NCI-H2029 (cell line): ENCODE data around the gene TNFAIP1.

Source experiments
- DNase-seq: peaks from one replicate; lab custom pipeline; 2025; lab: John Stamatoyannopoulos, UW

The TNFAIP1 gene

DNA sequence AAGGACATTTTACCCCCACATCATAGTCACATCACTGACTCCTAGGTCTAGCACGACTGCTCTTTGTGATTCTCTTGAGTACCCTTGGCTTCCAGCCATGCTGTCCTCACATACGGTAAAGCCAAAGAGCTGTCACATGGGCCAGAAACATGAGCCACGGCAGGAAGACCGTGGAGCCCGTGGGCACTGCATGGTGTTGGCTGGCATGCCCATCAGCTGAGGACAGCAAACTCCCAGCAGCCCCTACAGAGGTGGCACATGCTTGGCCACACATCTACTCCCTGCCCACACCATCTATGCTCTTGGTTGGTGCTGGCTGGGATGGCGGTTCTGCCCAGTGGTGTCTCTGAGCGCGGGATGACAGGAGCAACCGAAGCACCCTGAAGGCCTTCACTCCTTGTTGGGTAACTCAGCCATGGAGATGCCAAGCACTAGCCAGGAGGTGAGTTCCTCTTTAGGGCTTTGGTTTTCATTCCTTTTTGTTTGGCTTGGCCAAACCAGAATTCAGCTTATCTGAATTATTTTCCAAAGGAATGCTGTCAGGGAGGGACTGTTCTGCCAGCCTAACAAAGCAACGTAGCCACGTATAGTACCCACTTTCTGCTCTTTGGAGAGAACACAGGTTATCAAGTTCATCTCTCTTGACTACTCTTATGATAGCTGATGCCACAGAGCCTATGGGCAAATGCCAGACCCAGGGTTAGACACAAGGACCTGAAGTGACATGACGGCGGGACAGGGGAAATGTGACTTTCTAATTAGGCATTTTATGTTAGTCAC, 10.0 kb downstream of the TNFAIP1 start:
- DNase-seq, result peak; percentile 86

DNA sequence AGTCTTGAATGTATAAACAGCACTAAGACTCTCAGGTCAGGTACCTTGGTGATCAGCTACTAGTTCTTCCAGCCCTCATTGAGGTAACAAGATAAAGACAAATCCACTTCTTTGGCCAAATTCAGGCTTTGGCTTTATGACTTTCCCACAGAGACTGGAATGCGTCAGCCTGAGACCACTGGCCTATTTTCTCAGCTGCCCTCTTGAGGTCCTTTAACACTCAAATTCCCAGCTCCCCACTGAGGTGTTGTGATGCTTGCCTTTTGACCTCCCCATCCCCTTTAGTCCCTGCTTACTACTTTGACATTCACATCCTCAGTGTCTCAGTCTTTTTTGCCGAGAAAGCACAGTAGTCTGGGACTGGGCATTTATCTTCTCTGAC, 10.6 kb downstream of the TNFAIP1 start:
- no peak for DNase-seq

DNA sequence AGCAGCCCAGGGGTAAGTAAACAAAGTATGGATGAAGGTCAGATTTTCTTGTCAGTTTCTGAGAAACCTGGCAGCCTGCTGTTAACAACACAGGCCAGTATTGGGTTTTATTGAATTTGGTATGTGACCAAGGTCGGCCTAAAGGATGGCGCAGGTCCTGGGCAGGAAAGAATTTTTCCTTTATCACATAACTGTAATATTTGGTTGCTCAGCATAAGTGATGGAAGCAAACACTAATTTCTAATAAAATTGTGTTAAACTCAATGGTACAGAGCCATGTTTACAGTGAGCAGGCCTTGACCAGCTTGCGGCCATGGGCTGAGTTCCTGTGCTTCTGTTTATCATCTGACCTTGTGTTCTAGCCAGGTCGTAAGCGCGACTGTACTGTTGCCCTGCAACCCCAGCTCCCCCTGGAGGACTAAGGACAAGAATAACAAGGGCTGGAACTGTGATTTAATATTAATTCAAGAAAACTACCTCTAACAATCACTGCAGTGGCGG, 11.2 kb downstream of the TNFAIP1 start:
- no peak for DNase-seq

DNA sequence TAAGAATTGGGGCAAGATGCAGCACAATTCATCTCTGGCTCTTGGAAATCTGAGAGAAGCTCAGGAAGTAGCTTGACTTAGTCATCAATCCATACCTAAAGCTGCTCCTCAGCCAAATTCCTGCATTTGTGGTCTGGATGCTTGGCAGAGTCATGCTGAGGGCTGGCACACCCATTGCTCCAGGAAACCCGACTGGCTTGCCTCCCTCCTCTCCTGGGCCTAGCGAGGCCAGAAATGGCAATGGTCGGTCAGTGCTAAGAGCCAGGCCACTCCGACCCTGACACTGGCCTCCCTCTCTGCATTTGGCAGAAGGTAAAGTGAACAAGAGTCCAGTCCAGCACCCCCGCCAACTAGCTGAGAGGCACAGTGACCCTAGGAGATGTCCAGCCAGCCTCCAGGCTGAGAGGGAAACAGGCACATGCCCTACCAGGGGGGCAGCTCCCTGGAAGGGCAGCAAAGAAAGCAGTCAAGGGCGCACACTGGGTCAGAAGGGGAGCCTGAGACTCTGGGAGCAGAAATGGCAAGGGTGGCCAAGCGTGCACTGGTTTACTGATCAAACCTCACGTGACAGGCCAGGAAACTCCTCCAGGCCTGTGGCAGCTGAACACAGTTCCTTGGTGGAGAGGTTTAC, 11.8 kb downstream of the TNFAIP1 start:
- DNase-seq, result no peak

DNA sequence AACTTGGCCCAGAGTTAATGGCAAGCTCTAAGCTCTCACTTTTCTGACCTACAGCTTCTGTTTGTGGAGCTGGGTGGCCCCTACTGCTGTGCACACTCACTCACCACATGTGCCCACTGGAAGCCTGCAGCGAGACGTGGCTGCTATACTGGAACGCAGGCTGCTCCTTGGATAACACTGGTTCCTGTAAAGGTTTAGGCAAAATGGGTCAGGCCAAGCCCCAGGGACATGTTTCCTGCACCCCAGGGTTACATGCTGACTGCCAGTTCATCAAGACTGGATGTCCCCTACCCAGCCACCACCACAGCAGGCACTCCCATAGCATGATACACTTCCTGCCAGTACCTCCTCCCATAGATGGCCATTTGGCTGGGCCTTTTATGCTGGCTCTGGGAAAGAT, 13.4 kb downstream of the TNFAIP1 start:
- no peak for DNase-seq

DNA sequence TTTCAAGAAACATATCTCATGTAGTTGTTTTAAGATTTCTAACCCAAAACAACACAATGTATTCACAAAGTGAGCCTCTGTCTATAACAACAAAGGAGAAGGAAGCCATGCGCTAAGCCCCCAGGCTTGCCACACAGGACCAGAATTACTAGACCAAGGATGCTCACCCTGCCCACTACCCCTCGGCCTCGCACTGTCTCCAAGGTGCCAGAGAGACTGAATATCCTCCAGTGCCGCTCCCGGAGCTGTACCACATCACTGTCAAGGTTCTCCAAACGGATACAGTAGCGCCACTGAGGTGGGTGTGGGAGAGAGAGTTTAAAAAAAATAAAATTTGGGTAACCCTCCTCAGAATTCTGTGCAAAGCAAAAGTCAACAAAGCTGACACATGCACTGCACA, 14.7 kb downstream of the TNFAIP1 start:
- no peak for DNase-seq

DNA sequence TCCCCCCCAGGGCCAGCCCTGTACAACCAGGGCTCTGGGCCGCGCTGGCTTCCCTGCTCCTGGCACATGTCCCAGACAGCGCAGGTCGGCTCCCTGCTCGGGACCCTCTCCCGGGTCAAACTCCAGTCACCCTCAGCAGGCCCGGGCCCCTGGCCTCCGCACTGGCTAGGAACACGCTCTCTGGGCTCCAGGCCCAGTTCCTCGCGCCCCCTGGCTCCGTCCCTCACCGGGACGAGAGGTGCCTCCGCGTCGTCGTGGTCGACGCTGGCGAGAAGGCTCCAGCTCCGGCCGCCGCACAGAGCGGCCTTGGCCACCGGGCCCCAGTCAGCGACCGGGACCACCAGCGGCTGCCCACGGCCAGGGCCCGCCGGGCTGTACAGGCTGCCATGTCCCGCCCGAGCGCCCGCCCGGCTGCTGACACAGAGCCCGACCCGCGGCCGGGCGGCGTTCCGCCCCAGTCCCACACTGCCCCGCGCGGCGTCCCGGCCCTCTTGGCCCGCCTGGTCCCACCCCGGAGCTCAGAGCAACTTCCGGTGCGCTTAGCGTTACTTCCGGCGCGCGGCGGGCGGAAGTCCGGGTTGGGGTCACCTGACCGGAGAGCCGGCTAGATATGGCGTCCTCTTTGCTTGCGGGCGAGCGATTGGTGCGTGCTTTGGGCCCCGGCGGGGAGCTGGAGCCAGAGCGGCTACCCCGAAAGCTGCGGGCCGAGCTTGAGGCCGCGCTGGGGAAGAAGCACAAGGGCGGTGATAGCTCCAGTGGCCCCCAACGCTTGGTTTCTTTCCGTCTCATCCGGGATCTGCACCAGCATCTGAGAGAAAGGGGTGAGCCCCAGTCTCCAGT, 21.7 kb downstream of the TNFAIP1 start, which contains the start of gene POLDIP2:
TSS of gene POLDIP2 (minus strand) at position 467 of the 840 bp plus-strand sequence. CDS start at position 388, 79 bp downstream.
- peak; percentile 86 for DNase-seq

DNA sequence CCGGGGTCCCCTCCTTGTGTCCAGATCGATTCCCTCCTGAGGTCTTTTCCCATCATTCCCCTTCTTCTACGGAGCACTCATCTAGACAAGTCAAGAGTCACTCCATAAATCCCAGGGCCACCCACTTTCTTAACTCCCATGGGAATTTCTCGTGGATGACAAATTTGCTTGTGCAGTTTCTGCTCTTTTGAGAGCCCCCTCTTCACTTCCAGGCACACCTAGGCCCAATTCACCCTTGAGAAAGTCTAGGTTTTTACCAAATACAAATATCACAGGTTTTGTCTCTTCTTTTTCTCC, 22.3 kb downstream of the TNFAIP1 start:
- DNase-seq, result no peak

DNA sequence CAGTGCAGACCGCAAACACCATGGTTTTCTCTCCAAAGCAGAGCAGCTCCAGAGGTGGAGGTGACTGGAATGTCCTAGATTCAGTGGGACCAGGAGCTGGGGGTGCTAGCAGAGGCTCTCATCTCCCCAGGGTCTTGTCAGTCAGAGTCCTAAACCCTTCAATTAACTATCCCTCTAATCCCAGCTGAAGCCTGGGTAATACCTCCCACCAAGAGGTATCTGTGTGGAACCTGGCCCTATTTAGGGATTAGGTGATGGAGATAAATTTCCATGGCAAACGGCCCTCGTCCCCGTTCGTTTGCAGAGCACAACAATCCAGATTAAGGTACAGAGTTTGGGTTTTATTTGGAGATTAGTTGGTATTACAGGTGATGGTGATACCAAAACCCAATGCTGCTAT, 27.6 kb downstream of the TNFAIP1 start:
- no peak for DNase-seq

DNA sequence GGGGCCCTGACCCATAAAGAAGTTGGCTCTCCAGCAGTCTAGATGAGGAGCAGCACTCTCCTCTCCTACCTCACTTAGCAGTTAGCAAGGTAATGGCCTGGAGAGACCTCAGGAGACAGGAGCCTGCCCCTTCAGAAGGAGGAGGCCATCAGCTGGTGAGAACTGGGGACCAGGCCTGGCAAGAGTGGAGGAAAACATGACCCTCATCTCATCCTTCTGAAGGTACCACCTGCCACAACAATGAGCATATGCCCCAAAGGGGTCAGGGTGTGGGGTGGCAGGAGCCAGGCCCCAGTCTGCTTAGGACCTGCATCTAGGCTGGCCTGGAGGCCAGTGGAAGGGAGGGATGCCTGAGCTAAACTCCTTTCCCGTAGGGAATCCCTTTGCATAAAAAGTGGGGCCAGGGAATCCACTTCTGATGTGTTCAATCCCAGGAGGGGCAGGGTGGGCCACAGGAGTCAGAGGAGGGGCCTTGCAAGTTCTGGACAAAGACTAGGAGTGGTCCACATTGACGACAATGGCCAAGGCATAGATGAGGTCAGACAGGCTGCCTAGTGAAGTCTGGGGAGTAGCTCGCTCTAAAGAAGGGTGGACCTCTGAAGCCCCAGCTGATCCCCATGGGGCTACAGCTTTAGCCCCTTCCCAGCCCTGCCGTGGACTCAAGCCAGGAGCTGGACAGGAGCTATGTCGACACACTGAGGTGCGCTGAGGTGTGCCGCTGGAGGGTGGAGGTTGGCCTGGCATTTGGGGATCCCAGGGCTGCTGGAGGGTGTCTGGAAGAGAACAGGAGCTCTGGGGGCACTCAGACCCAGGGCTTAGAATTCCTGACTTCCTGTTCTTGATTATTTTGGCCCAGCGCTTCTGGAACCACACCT, 28.5 kb downstream of the TNFAIP1 start:
- DNase-seq, result no peak

DNA sequence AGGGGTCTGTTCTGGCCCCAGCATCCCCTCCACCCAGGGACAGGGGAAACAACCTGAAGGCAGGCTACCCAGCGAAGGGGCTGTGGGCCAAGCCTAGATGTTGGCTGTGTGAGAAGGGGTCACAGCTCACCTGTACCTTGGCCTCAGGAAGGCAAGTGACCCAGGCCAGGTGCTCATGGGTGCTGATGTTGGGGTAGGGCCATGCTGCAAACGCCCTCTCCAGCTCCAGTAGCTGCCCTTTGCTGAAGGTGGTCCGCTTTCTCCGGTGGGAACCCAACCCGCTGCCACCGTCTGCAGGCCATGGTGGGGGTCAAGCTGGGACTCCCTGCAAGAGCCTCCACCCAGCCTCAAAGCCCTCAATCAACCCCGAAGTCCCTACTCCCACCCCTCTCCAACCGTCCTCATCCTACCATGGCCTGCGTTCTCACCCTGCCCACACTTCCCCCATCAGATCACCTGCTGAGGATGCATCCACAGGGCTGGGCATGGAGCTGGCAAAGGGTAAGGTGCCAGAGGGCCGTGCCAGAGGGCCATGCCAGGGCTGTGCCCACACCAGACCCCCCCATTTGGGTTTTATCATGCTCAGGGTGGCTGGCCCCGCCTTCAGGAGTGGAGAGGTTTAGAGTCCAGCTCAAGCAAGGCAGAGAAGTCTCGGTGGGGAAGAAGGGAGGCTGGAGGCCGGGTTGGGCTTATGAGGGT, 29.3 kb downstream of the TNFAIP1 start, which contains the start of gene SEBOX:
TSS of gene SEBOX (minus strand) at position 535 of the 699 bp plus-strand sequence. CDS start at position 487, 48 bp downstream.
- DNase-seq, result no peak

DNA sequence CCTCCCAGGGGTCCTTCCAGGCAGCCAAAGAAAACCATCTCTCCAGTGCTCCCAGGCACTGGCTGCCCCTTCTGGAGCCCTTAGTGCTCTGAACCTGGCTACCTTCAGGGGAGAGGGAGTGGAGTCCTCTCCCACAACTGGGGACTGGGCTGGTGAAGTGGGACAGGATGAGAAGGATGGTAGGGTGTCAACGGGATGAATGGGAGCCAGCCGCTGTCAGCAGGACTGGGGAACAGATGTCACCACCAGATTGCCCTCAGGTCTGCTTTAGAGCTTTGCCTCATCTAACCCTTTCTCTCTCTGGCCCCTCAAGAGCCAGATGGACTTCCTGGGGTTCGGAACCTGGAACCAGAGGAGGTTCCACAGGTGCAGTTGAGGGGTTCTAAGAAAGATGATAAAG, 29.9 kb downstream of the TNFAIP1 start:
- no peak for DNase-seq

DNA sequence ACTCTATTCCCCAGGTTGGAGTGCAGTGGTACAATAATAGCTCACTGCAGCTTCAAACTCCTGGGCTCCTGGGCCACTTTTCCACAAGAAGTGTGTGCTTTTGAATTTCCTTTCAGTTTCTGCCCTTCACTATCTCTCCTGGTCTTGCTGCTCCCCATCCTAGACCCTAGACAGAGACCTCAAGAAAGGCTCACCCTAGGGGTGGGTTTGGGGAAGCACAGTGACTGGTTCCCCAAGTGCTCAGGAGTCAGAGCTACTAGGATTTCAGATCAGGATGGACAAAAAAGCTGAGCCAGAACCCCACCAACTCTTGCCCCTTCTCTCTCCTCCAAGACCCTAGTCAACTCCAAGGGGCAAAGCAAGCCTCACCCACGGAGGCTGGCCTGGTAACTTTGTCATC, 31.0 kb downstream of the TNFAIP1 start:
- DNase-seq, result no peak

DNA sequence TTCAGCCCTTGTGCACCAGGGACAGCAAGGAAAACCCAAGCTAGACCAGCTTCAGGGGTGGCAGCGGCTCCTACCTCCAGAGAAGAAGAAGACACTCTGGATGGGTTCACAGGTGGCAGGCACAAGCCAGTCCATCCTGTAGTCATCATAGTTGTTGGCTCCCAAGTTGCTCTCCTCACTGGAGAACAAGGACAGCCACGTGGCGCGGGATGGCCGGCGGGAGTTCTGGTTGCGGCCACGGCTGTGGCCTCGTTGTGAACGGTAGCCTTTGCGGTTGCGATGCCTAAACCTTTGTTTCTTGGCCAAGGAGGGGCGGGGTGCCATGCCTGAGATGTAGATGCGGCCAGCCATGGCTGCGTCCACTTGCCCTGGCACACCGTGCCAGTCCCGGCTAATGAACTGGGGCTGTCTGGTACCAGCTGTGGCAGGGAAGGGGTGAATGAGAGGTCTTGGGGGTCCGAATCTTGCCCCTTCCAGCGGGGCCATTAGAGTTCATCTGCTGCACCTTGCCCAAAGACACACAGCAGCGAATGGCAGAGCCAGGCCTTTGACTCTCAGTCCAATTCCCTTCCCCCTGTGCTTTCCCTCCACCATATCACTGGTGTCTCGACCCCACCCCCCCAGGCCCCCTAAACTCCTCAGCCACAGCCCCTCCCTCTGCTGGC, 32.2 kb downstream of the TNFAIP1 start:
- no peak for DNase-seq

DNA sequence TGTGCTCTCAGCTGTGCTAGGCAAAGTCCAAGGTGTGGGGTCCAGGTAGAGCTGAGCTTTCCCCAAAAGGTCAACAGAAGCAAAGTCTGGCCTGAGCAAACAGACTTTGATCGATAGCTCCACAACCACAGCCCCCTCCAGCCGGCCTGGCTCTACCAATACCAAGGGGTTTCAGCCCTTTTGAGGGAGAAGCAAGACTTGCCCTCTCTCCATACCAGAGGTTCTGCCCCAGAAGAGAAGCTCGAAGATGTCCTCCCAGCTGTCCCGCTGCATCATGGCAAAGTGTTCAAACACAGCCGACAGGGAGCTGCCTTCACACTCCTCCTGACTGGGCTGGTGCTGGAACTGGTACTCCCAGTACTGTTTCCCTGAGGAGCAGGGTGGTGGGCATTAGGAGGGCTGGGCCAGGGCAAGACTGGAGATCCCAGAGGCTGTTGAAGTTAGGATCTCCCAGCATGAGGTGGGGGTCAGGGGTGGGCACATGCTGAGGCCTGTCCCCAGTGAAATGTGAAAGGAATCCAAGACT, 32.8 kb downstream of the TNFAIP1 start:
- DNase-seq, result no peak

DNA sequence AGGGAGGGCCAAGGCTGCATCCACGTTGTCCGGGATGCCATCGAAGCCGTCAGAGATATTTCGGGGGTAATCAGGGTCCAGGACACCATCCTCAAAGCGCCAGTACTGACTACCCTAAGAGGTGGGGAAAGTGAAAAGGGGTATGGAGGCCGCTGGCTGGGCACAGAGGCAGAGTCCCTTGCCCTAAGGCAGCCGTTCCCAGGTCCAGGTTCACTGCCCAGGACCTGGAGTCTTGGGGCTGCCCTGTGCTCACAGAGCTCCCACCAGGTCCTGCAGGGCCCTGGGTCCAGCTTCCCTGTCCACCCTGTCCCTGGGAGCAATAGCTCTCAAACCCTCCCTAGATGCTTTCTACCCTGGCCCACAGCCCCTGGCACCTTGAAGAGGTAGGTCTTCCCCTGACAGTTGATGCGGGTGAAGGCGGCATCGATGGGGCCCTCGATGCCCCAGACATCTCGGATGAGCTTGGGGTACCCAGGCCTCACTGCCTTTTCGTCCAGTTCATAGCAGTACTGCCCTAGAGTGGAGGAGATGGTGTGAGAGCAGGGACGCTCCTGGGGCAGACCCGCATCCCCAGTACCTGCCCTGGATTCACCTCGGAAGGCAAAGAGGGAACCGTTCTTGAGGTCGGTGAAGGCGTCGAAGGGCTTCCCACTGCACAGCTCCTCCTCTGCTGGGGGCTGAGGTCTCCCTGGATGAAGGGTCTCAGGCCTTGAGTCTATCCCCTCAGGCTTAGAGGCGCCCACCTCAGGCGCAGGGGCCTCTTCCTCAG, 33.5 kb downstream of the TNFAIP1 start:
- DNase-seq, result no peak

DNA sequence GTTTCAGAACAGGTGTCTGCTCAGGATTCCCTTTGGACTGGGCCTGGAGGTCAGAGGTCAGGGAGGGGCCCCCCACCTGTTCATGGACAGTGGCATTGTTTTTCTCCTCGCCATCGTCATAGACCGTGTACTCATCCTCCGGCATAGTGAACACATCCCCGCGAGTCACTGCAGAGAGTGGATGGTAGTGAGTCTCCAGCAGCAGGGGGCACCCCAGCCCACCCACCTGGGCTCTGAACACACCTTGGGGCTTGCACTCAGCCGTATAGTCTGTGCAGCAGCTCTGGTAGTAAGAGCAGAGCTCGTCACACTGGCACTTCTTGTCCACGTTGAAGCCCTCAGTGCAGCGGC, 34.1 kb downstream of the TNFAIP1 start:
- no peak for DNase-seq

DNA sequence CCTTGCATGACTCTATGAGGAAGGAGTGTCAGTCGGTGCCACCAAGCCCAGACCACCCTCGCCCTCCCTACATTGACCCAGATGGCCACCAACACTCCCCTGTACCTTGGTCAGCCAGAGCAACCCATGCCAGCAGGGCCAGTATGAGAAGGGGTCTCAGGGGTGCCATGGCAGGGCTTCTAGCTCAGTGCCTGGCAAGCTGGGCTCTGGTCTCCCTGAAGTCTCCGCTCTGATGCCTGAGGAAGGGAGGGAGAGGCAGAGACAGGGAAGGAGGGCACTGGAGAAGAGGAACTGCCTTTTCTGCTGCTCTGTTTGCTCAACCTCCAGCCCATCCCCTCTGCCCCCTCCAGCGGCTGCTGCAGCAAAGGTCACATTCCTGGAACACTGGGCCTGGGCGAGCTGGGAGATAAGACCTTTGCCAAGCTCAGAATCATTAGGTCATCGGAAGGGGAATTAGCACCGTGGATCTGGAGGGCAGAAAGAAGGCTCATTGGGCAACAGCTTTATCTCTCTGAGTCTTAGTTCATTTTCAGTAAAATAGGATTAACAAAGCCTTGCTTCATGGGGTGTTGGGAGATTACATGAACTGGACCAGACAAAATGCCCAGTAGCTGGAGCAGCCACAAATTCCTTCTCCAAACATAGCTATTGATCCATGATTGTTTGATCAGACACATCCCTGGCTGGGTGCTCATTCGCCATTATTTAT, 34.6 kb downstream of the TNFAIP1 start, which contains the start of gene VTN:
TSS of gene VTN (minus strand) at position 273 of the 709 bp plus-strand sequence. CDS start at position 169, 104 bp downstream.
- DNase-seq, result no peak

DNA sequence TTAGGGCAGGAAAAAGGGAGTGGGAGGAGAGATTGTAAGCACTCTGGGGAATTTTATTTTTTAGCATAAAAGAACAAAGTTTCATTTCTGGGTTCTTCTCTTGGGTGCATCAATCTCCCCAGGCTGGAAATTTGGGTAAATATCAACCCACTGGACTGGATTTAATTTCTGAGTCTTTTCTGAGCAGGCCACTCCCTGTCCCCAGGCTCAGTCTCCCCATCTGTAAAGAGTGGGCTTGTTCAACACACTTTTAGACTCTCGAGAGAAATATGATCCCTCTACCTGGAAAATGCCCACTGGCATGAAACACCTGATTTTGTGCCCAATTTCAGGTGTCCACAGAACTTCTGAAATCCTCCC, 35.2 kb downstream of the TNFAIP1 start:
- no peak for DNase-seq
